WERI-Rb-1 (cell line): ENCODE results near the gene ZNF148.
"Not testable (repeated sequence)": the region's sequence is repeated elsewhere in the genome, so short reads cannot be mapped to it uniquely, and the experiment has no call there.

Experiments
- DNase-seq: peaks from one replicate; pipeline ENCODE4 v3.0.0-alpha.2; 2020
- H3K27ac ChIP-seq: fragments of 250-450 bp; sonication (Bioruptor Pico); 2 replicates; pipeline ENCODE4 v1.5.1; 2020; ENCODE audit warnings: mild to moderate bottlenecking, moderate library complexity
- H3K27me3 ChIP-seq: fragments of 250-450 bp; sonication (Bioruptor Pico); 2 replicates; pipeline ENCODE4 v1.5.1; 2021; ENCODE audit warnings: mild to moderate bottlenecking, low read depth, moderate library complexity; ENCODE audit not compliant: insufficient read depth, severe bottlenecking
- H3K36me3 ChIP-seq: fragments of 250-450 bp; sonication (Bioruptor Pico); 2 replicates; pipeline ENCODE4 v1.5.1; 2020; ENCODE audit warnings: mild to moderate bottlenecking, moderate library complexity
- H3K4me3 ChIP-seq: 2 replicates; pipeline ENCODE4 v1.5.1; 2011; ENCODE audit warnings: low read depth, mild to moderate bottlenecking, control low read depth, low read length
- H3K9me3 ChIP-seq: fragments of 250-450 bp; sonication (Bioruptor Pico); 2 replicates; pipeline ENCODE4 v1.5.1; 2021; ENCODE audit warnings: mild to moderate bottlenecking, moderate library complexity; ENCODE audit not compliant: severe bottlenecking
- CTCF ChIP-seq: IDR thresholded peaks from 2 replicates; pipeline ENCODE4 v1.5.1; 2011; ENCODE audit warnings: low read depth, mild to moderate bottlenecking, control low read depth, inconsistent platforms, low read length

The ZNF148 gene

GRCh38 chr3:125395091-125395490, 20.0 kb upstream of the ZNF148 start:
- Histone ChIP-seq H3K4me3 (no peak overlapping the region), H3K9me3 (no peaks in the 10 kb centered on the region), H3K27ac (no peak overlapping the region), H3K27me3 (no peaks in the 10 kb centered on the region), H3K36me3 (no peaks in the 10 kb centered on the region)
- DNase-seq, result no peak
- TF ChIP-seq CTCF, result no peak

- TF ChIP-seq CTCF, result no peak
- Histone ChIP-seq H3K9me3 (no peaks in the 10 kb centered on the region), H3K36me3 (no peaks in the 10 kb centered on the region), H3K27ac (no peak overlapping the region), H3K4me3 (no peak overlapping the region), H3K27me3 (no peaks in the 10 kb centered on the region)
- DNase-seq, result no peak
Measured at GRCh38 chr3:125394406-125394805, 19.3 kb upstream of the ZNF148 start.

- Histone ChIP-seq H3K27me3 (no peaks in the 10 kb centered on the region), H3K4me3 (no peak overlapping the region), H3K9me3 (no peaks in the 10 kb centered on the region), H3K36me3 (no peaks in the 10 kb centered on the region), H3K27ac (no peak overlapping the region)
- no peak for TF ChIP-seq CTCF
- DNase-seq, result no peak
Measured at GRCh38 chr3:125389282-125389681, 14.2 kb upstream of the ZNF148 start.

GRCh38 chr3:125388369-125388768, 13.2 kb upstream of the ZNF148 start:
- not testable (repeated sequence) for H3K4me3 ChIP-seq, H3K27me3 ChIP-seq, H3K36me3 ChIP-seq, H3K9me3 ChIP-seq, H3K27ac ChIP-seq, DNase-seq

GRCh38 chr3:125386811-125387210, 11.7 kb upstream of the ZNF148 start:
- Histone ChIP-seq H3K27ac (no peak overlapping the region), H3K4me3 (no peak overlapping the region), H3K36me3 (no peaks in the 10 kb centered on the region), H3K27me3 (no peaks in the 10 kb centered on the region), H3K9me3 (no peaks in the 10 kb centered on the region)
- TF ChIP-seq CTCF, result no peak
- DNase-seq, result no peak

- no peak for DNase-seq
Measured at GRCh38 chr3:125383744-125384143, 8.6 kb upstream of the ZNF148 start.

More at GRCh38 chr3:125383744-125384143, 8.6 kb upstream of the ZNF148 start:
- Histone ChIP-seq H3K27ac (no peak overlapping the region), H3K36me3 (no peaks in the 10 kb centered on the region), H3K9me3 (no peaks in the 10 kb centered on the region), H3K4me3 (no peak overlapping the region), H3K27me3 (no peaks in the 10 kb centered on the region)
- TF ChIP-seq CTCF, result no peak
